G401 (cell line): Measurements from ENCODE around the gene PLXNB2. TPM values are rescaled to one million over a fixed set of nuclear protein-coding genes. Genes with fewer than 3 reads are reported as not detected.
"Not testable (repeated sequence)": the region's sequence is repeated elsewhere in the genome, so short reads cannot be mapped to it uniquely, and the experiment has no call there.

ENCODE experiments used
- DNase-seq: peaks from one replicate; pipeline ENCODE4 v3.0.0-alpha.2; 2015; ENCODE audit warnings: low spot score
- in situ Hi-C: cut with HindIII; loops from 2 replicates; pipeline ENCODE4 v1.10.0; 2016; ENCODE audit warnings: low sequenced_read_pairs, mixed read lengths
- total RNA-seq: library from RNA; depleted of rRNA; stranded (reverse); fragments of >200 nt; shearing (Covaris generic); gene quantifications from 2 replicates; pipeline ENCODE4 v1.2.3, GENCODE V29; 2014; rRNA removed

Gene PLXNB2
- 93.4 and 100 TPM in 2 replicates for total RNA-seq

DNA sequence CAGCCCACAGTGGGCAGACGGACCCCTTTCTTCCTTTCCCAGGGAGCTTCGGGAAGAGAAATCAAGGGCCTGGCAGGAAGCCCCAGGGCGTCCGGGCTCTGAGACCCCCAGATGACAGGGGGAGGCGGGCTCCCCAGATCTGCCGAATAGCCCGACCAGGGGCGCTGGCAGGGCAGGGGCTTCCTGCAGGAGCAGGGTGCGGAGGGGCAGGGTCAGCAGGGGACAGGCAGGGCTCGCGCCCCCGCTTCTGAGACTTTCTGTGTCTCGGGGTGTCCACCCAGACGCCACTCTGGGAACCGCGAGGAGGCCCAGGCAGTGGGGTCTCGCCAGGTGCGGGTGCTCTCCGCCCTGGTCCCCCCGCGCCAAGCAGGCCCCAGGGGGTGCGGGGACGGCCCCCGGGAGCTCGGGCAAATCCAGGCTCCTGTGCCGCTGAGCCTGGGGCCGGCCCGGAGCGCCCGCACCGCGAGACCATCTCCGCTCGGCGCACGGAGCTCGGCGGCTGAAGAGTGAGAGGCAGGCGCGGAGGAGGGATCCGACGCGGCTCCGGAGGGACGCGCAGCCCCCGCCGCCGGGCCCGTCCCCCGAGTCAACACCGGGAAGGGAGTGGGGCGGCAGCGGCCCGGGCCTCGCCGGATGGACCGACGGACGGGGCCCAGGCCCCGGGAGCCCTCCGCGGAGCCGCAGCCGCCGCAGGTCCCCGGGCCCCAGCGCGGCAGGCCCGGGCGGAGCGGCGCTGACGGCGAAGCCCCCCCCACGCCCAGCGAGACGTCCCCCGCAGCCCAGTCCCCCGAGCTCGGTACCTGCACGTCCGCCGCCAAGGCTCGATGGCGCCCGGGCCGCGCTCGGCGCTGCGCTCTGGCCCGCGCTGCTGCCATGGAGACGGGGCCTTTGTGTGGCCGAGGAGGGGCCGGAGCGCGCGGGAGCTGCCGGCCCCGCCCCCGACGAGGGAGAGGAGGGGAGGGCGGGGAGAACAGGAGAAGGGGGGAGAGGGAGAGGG, at the start of gene PLXNB2:
PLXNB2 (minus strand) TSS at position 894 of the 997 bp plus-strand sequence. CDS start 17,062 bp downstream, outside the sequence.
- in situ Hi-C loops, result no loop called here
- DNase-seq, result peak; percentile 87

DNA sequence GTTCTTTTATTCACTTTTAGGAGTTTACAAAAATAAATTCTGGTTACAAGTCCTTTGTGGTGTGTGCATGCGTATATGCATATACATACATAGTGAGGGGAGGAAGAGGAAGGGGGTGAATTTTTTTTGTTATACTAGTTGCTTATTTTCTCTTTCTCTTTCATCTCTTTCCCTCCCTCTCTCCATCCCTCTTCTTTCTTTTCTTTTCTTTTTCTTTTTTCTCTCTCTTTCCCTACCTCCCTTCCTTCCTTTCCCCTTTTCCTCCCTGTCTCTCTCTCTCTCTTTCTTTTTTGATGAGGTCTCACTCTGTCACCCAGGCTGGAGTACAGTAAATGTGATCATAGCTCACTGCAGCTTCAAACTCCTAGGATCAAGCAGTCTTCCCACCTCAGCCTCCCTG, 49.8 kb upstream of the PLXNB2 start:
- in situ Hi-C loops, result loop anchor here (10.0 kb wide), 2 partner anchors 68 to 72 kb away; no protein-coding TSS in a partner anchor
- no peak for DNase-seq

GRCh38 chr22:50356186-50356585, 48.7 kb upstream of the PLXNB2 start:
- in situ Hi-C loops, result loop anchor here (10.0 kb wide), 2 partner anchors 69 to 71 kb away; no protein-coding TSS in a partner anchor

GRCh38 chr22:50348058-50348457, 40.6 kb upstream of the PLXNB2 start:
- DNase-seq, result no peak
- in situ Hi-C loops, result no loop called here

More at GRCh38 chr22:50356186-50356585, 48.7 kb upstream of the PLXNB2 start:
- no peak for DNase-seq

GRCh38 chr22:50347157-50347556, 39.7 kb upstream of the PLXNB2 start:
- peak; percentile 46 for DNase-seq
- in situ Hi-C loops, result no loop called here

- no peak for DNase-seq
- in situ Hi-C loops, result no loop called here
Measured at GRCh38 chr22:50346470-50346869, 39.0 kb upstream of the PLXNB2 start.

- in situ Hi-C loops, result no loop called here
- no peak for DNase-seq
Measured at GRCh38 chr22:50343541-50343935, 36.1 kb upstream of the PLXNB2 start.

- DNase-seq, result peak; percentile 69
- in situ Hi-C loops, result no loop called here
Measured at GRCh38 chr22:50342651-50343540, 35.5 kb upstream of the PLXNB2 start, which contains the start of gene PPP6R2. Gene PPP6R2, plus strand, starts transcription at chr22:50343327. Its CDS starts 50,582 bp downstream, at chr22:50393909.

- peak; percentile 92 for DNase-seq
- in situ Hi-C loops, result no loop called here
Measured at GRCh38 chr22:50341977-50342650, 34.7 kb upstream of the PLXNB2 start.

- DNase-seq, result no peak
- in situ Hi-C loops, result no loop called here
Measured at GRCh38 chr22:50339945-50340879, 32.8 kb upstream of the PLXNB2 start.

DNA sequence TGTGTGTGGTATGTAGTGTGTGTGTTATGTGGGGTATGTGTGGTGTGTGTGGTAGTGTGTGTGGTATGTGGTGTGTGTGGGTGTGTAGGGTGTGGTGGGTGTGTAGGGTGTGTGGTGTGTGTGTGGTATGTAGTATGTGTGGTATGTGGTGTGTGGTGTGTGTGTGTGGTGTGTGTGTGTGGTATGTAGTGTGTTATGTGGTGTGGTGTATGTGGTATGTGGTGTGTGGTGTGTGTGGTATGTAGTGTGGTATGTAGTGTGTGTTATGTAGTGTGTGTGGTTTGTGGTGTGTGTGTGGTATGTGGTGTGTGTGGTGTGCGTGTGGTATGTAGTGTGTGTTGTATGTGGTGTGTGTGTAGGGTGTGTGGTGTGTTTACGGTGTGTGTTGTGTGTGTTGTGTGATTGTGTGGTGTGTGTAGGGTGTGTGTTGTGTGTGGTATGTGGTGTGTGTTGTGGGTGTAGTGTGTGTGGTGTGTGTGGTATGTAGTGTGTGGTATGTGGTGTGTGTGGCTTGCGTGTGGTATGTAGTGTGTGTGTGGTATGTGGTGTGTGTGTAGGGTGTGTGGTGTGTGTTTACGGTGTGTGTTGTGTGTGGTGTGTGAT, 31.5 kb upstream of the PLXNB2 start:
- in situ Hi-C loops, result no loop called here
- no peak for DNase-seq

- DNase-seq, result no peak
- in situ Hi-C loops, result no loop called here
Measured at GRCh38 chr22:50338042-50338573, 30.7 kb upstream of the PLXNB2 start.

DNA sequence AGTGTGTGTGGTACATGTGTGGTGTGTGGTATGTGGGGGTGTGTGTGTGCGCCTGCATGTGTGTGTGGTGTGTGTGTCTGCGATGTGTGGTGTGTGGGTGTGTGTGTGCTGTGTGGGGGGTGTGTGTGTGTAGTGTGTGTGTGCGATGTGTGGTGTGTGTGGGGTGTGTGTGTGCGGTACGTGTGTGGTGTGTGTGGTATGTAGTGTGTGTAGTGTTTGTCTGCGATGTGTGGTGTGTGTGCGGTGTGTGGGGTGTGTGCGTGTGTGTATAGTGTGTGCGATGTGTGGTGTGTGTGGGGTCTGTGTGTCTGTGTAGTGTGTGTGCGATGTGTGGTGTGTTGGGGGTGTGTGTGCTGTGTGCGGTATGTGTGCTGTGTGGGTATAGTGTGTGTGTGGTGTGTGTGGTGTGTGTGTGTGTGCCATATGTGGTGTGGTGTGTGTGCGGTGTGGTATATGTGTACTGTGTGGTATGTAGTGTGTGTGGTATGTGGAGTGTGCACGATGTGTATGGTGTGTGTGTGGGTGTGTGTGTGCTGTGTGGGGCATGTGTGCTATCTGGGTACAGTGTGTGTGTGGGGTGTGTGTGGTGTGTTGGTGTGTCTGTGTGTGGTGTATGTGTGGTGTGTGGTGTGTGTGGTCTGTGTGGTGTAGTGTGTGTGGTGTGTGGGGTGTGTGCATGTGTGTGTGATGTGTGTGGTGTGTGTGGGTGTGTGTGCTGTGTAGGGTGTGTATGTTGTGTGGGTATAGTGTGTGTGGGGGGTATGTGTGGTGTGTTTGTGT, 30.0 kb upstream of the PLXNB2 start:
- in situ Hi-C loops, result no loop called here
- DNase-seq, result no peak

DNA sequence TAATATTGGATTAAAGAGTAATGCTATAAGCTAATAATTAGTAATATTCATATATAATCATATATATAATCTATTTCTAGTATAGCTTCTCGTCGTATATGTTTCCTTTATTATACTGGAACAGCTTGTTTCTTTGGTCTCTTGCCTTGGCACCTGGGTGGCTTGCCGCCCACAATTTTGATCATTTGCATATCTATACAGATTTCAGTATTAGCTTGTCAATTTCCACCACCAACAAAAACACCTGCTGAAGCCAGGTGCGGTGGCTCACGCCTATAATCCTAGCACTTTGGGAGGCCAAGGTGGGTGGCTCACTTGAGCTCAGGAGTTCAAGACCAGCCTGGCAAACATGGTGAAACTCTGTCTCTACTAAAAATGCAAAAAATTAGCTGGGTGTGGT, 27.0 kb upstream of the PLXNB2 start:
- in situ Hi-C loops, DNase-seq: not testable (repeated sequence)

- no peak for DNase-seq
- in situ Hi-C loops, result no loop called here
Measured at GRCh38 chr22:50329236-50329635, 21.8 kb upstream of the PLXNB2 start.

GRCh38 chr22:50327711-50328019, 20.2 kb upstream of the PLXNB2 start:
- in situ Hi-C loops, result no loop called here
- no peak for DNase-seq
